Fibroblast of skin of right quadriceps (primary cell): Measurements from ENCODE around the gene MORC1.
"Not testable (repeated sequence)": the region's sequence is repeated elsewhere in the genome, so short reads cannot be mapped to it uniquely, and the experiment has no call there.

Source experiments
- DNase-seq: peaks from one replicate; pipeline ENCODE4 v3.0.0-alpha.2; 2013

The MORC1 gene

DNA sequence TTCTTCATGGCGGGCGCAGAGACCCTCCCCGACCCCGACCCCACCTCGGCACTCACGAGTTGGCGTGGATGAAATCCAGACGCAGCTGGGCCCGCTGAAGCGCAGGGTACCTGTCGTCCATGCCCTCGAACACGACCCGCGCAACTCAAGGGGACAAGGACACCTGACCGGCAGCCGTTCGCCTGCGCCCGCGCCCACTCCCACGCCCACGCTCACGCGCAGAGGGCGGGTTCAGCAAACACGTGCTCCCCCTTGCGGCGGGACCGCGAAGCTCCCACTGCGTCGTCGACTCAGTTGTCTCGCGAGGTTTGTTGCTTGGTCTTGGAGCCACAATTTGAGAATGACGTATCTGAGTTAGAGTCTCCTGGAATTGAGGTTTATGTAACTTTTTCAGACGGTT, at the start of gene MORC1:
Gene MORC1, minus strand, starts transcription at position 196 of the 400 bp plus-strand sequence. Its CDS starts 75 bp downstream, at position 121.
- DNase-seq: no peak

DNA sequence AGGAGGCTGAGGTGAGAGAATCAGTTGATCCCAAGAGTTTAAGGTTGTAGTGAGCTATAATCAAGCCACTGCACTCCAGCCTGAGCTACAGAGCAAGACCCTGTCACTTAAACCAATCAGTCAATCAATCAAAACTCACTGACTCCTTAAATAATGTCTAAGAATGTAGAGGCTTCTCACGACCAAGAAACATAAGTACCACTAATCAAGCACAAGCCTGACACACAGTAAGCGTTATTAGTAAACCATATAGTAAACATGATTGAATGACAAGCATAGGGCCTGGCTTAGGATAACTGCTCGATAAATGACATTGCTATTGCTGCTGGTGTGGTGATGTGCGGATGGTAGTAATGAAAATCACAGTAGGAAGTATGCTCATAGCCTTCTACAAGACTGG, 48.0 kb upstream of the MORC1 start:
- DNase-seq: no peak

DNA sequence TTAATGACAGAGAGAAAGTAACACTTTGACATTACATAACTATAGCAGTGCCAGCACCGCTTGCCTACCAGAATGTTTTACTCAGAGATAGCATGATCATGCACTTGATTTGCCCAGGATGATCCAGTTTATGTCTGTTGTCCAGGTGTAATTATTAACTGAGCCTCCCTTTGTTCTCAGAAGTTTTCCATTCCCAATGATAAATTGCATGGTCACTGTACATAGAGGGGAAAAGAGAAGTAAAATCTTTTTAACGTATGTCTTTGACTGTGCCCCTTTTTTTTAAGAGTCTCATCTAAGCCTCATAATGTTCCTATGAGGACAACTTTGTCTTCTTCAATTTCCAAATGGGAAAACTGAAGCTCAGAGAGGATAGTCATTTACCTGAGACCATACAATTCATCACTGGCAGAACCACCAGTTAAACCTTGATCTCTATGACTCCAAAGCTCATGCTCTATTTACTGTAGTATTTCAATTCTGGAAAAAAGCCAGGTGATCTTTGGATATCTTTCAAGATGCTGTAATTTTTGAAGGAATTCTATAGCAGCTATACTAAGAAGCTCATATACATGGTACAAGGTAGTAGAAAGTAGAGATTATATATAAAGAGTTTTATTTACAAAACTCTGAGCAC, 43.7 kb upstream of the MORC1 start:
- DNase-seq: no peak

GRCh38 chr3:109155828-109156227, 37.9 kb upstream of the MORC1 start:
- no peak for DNase-seq

- no peak for DNase-seq
Measured at GRCh38 chr3:109154979-109155378, 37.0 kb upstream of the MORC1 start.

GRCh38 chr3:109152320-109152719, 34.4 kb upstream of the MORC1 start:
- no peak for DNase-seq

DNA sequence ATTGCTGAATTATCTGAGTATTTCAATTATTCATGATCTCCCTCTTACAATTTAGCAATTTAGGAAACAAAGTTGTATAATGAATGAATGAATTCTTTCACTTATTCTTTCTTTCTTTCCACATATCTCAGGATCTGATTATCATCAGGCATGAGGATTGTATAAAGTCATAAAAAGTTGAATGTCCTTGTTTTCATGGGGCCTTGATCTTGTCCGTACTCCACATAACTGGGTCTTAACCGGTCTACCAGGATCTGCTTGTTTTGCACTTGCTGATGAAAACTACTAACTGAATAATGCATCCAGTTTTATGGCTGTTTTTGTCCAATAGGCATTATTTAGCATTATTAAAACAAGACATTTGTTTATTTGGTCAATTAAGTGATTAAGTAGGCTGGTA, 31.1 kb upstream of the MORC1 start:
- DNase-seq: no peak

GRCh38 chr3:109143646-109144045, 25.7 kb upstream of the MORC1 start:
- no peak for DNase-seq

GRCh38 chr3:109140318-109140717, 22.4 kb upstream of the MORC1 start:
- no peak for DNase-seq

DNA sequence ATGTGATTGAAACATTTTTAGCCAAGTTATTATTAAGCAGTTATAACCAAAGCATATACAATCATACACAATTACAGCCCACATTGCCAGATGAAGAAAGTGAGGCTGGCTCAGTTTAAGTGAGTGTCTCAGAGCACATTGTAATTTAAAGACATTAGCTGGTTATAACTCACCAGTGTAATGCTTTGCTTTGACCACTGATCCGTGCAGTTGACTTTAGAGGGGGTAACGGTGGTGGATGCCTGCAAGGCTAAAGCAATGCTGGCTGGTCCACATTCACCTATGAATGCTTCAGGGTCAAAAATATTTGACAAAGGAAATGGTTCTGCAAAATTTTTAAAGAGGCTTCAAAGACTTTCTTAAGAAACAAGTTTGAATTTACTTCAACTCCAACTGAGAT, 19.8 kb upstream of the MORC1 start:
- DNase-seq: no peak

- no peak for DNase-seq
Measured at GRCh38 chr3:109136523-109136922, 18.6 kb upstream of the MORC1 start, which contains the start of gene C3orf85. Gene C3orf85, plus strand, starts transcription at chr3:109136719. Its CDS starts 129 bp downstream, at chr3:109136848.

GRCh38 chr3:109133474-109133816, 15.5 kb upstream of the MORC1 start:
- DNase-seq: not testable (repeated sequence)

GRCh38 chr3:109132801-109133473, 15.0 kb upstream of the MORC1 start:
- DNase-seq: no peak

DNA sequence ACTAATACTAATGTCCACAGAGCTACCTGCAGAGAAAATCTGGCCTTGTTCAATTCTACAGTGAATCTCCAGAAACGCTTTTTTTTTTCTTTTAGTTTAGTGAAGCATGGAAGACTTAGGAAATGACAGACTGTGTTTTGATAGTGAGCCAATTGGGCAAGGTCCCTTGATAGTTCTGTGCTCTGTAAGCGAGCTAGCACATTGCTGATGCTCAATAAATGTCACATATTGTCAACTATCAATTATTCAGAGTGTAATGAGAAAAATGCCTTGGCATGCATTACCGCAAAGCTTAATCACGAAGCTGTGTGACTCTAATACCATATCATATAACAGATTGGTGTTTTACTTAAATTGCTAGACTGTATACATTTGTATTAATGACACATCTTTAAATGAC, 13.3 kb upstream of the MORC1 start:
- DNase-seq: no peak

- no peak for DNase-seq
Measured at GRCh38 chr3:109127553-109127952, 9.6 kb upstream of the MORC1 start.

GRCh38 chr3:109125902-109126301, 8.0 kb upstream of the MORC1 start:
- DNase-seq: no peak

DNA sequence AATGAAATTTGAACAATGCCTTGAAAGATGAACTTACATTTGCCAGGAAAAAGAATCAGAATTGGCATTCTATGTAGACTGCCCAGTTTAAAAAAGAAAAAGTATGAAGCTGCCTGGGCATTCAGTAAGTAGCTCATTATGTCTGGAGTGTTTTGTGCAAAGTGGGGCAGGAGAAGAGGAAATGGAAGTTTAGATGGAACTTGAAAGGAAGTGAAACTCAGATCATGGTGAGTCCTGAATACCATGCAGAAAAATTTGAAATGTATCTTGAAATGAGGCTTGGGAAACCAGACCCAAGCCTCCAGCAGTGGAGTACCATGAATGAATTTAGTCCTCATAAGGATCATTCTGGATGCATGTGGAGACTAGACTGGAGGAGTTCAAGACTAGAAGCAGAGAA, 4.8 kb upstream of the MORC1 start:
- no peak for DNase-seq

DNA sequence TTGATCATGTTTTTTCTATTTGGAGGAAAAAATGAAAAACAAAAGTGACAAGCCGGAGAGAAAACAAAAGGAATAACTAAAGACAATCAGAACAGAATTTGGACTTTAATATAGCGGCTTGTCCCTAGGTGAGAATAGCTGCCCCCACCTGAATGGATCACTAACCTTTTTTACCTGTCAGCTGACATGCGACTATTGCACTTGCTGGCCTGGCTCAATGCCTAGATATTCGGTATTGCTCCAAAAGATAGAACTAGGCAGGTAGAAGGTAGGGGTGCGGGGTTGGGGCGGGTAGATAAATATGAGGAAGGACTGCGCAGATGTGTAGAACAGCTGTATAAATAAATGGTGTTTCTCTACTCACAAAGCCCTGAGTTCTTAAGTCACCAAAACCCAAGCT, 650 bp upstream of the MORC1 start:
- no peak for DNase-seq

- DNase-seq: no peak
Measured at GRCh38 chr3:109116031-109116430, 1.9 kb downstream of the MORC1 start.

- no peak for DNase-seq
Measured at GRCh38 chr3:109115451-109115850, 2.5 kb downstream of the MORC1 start.

- no peak for DNase-seq
Measured at GRCh38 chr3:109114746-109115145, 3.2 kb downstream of the MORC1 start.

DNA sequence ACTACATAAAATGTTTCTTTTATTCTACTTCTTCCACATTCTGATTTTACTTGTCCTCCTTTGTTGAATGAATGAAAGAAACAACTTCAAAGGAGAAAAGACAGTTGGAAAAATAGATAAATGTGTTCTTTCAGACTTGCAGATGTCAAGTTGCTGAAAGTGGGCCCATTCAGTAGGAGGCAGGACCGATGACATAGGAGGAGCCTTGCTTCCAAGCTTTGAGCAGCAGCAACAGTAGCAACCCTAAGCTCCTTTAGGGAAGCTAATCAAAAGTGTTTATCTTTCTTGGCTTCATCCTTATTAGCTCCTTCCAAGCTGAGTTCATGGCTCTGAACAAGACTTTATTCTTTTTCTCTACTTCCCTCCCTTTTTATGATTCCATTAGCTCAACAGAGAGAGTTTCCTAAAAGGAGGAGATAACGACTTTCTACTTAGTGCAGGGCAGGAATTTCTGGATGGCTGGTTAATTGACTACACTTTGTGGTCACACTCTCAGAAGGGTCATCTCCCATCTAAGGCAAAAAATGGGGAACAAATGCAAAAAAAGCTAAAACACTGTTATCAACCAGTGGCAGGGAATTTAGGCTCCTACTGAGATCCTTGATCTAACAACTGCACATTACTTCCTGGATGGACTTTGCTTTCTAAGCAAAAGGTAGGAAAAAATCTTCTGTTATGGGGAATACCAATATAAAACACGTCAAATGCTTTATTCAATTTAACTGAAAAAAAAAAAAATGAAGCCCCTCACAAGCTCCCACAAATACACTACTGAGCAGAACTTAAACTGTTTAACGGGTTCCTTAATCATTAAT, 4.8 kb downstream of the MORC1 start:
- no peak for DNase-seq

- DNase-seq: no peak
Measured at GRCh38 chr3:109109574-109109973, 8.4 kb downstream of the MORC1 start.

DNA sequence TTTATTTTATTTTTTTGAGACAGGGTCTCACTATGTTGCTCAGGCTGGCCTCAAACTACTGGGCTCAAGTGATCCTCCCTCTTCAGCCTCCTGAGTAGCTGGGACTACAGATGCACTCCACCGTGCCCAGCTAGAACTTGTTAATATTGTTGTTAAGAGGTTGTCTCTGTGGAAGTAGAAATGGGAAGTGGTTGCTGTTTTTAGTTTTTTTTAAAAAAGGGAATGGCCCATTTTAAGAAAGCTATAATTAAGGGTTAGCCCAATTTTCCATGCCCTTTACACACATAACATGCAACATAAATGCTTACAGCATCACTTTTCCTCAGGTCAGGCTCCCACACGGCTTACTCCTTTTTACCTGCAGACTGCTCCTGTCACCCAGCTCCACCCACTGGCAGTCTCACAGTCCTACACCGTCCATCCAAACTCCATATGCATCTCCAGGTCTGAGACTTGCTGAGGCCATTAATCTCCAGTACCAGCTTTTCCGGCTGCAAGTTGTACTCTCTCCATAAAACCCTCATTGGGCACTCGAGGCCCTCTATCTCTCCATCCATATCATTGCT, 19.8 kb downstream of the MORC1 start:
- DNase-seq: no peak
